Mesendoderm (in vitro differentiated cells): ENCODE data around the gene MAPK10.
"Not testable (repeated sequence)": the region's sequence is repeated elsewhere in the genome, so short reads cannot be mapped to it uniquely, and the experiment has no call there.

Experiments
- DNase-seq: peaks from one replicate; pipeline ENCODE4 v3.0.0; 2013
- H2AK5ac ChIP-seq: 2 replicates; pipeline ENCODE4 v1.6.1; 2013; ENCODE audit warnings: low read length, inconsistent platforms
- H2BK120ac ChIP-seq: 2 replicates; pipeline ENCODE4 v1.6.1; 2013; ENCODE audit warnings: low read depth, mild to moderate bottlenecking, low read length, moderate library complexity, mixed read lengths
- H2BK15ac ChIP-seq: replicated peaks from 2 replicates; pipeline ENCODE4 v1.6.1; 2013; ENCODE audit warnings: low read depth, mild to moderate bottlenecking, moderate library complexity
- H2BK5ac ChIP-seq: 2 replicates; pipeline ENCODE4 v1.6.1; 2013; ENCODE audit warnings: low read length, inconsistent platforms
- H3K18ac ChIP-seq: 2 replicates; pipeline ENCODE4 v1.6.1; 2013; ENCODE audit warnings: mild to moderate bottlenecking, low read length, mixed read lengths
- H3K23ac ChIP-seq: one replicate; pipeline ENCODE4 v1.6.1; 2013; ENCODE audit warnings: low read length
- H3K27ac ChIP-seq: 2 replicates; pipeline ENCODE4 v1.5.1; 2013; ENCODE audit warnings: low read depth, mild to moderate bottlenecking, inconsistent platforms, low read length, moderate library complexity
- H3K27me3 ChIP-seq: 2 replicates; pipeline ENCODE4 v1.6.1; 2013; ENCODE audit warnings: low read length, control low read depth, mild to moderate bottlenecking, inconsistent platforms; ENCODE audit not compliant: insufficient read depth, poor library complexity
- H3K36me3 ChIP-seq: 2 replicates; pipeline ENCODE4 v1.6.1; 2013; ENCODE audit warnings: low read length, inconsistent platforms; ENCODE audit not compliant: control insufficient read depth, insufficient read depth
- H3K4ac ChIP-seq: one replicate; pipeline ENCODE4 v1.6.1; 2013; ENCODE audit warnings: low read depth, mild to moderate bottlenecking, low read length, moderate library complexity
- H3K4me1 ChIP-seq: 2 replicates; pipeline ENCODE4 v1.6.1; 2013; ENCODE audit warnings: low read depth, low read length, inconsistent platforms; ENCODE audit not compliant: control insufficient read depth
- H3K4me2 ChIP-seq: 2 replicates; pipeline ENCODE4 v1.6.1; 2013; ENCODE audit warnings: low read length
- H3K4me3 ChIP-seq: 2 replicates; pipeline ENCODE4 v1.5.1; 2013; ENCODE audit warnings: mild to moderate bottlenecking, low read length
- H3K56ac ChIP-seq: one replicate; pipeline ENCODE4 v1.6.1; 2013; ENCODE audit warnings: low read length
- H3K79me1 ChIP-seq: 2 replicates; pipeline ENCODE4 v1.6.1; 2013; ENCODE audit warnings: low read length, inconsistent platforms
- H3K79me2 ChIP-seq: 2 replicates; pipeline ENCODE4 v1.6.1; 2013; ENCODE audit warnings: mild to moderate bottlenecking, low read length; ENCODE audit not compliant: control insufficient read depth, insufficient read depth
- H3K9ac ChIP-seq: 2 replicates; pipeline ENCODE4 v1.6.1; 2013; ENCODE audit warnings: low read length, inconsistent platforms
- H4K5ac ChIP-seq: one replicate; pipeline ENCODE4 v1.6.1; 2013; ENCODE audit warnings: low read length
- H4K8ac ChIP-seq: one replicate; pipeline ENCODE4 v1.6.1; 2013; ENCODE audit warnings: low read depth, mild to moderate bottlenecking, control low read depth, low read length, moderate library complexity
- WGBS: extraction: QIAGEN DNeasy Blood & Tissue Kit; methylation state at CpG from one replicate; pipeline ENCODE4 v1.1.7; 2013; ENCODE audit warnings: low lambda C conversion rate, missing lambda C conversion rate; ENCODE audit not compliant: insufficient coverage; ENCODE audit errors: extremely low coverage; 5-methylcytosine and 5-hydroxymethylcytosine counted together

Gene MAPK10

GRCh38 chr4:86032476-86033022, 327.3 kb downstream of the MAPK10 start:
- Histone ChIP-seq H2BK15ac (no peak overlapping the region), H3K79me2 (no peaks in the 10 kb centered on the region), H2BK120ac (no peak overlapping the region), H4K5ac (no peak overlapping the region), H2AK5ac (no peak overlapping the region), H3K4ac (no peak overlapping the region), H3K56ac (no peak overlapping the region), H3K36me3 (no peaks in the 10 kb centered on the region), H3K27me3 (no peaks in the 10 kb centered on the region), H3K79me1 (no peaks in the 10 kb centered on the region), H3K4me2 (no peak overlapping the region), H3K27ac (no peak overlapping the region), H3K4me1 (no peaks in the 10 kb centered on the region), H2BK5ac (no peak overlapping the region), H3K4me3 (no peak overlapping the region), H3K18ac (no peak overlapping the region), H4K8ac (no peak overlapping the region), H3K23ac (no peak overlapping the region), H3K9ac (no peak overlapping the region)
- no peak for DNase-seq
- WGBS, result no CpG with 5 or more reads among the region's 4 CpGs

- Histone ChIP-seq H3K79me1 (no peaks in the 10 kb centered on the region), H4K8ac (no peak overlapping the region), H2BK5ac (no peak overlapping the region), H3K79me2 (no peaks in the 10 kb centered on the region), H2AK5ac (no peak overlapping the region), H4K5ac (no peak overlapping the region), H3K4ac (no peak overlapping the region), H3K4me3 (no peak overlapping the region), H3K9ac (no peak overlapping the region), H3K27me3 (no peaks in the 10 kb centered on the region), H2BK15ac (no peak overlapping the region), H3K18ac (no peak overlapping the region), H3K27ac (no peak overlapping the region), H3K23ac (no peak overlapping the region), H2BK120ac (no peak overlapping the region), H3K36me3 (no peaks in the 10 kb centered on the region), H3K56ac (no peak overlapping the region), H3K4me2 (no peak overlapping the region), H3K4me1 (no peaks in the 10 kb centered on the region)
- no CpG with 5 or more reads among the region's 3 CpGs for WGBS
- no peak for DNase-seq
Measured at GRCh38 chr4:86031927-86032326, 327.9 kb downstream of the MAPK10 start.

GRCh38 chr4:86026720-86027119, 333.1 kb downstream of the MAPK10 start:
- no peak overlapping the region for H3K23ac ChIP-seq
- H4K5ac ChIP-seq, result no peak overlapping the region
- no peaks in the 10 kb centered on the region for H3K27me3 ChIP-seq
- no peak overlapping the region for H2BK120ac ChIP-seq
- H3K4ac ChIP-seq, result no peak overlapping the region
- H3K79me1 ChIP-seq, result no peaks in the 10 kb centered on the region
- H3K18ac ChIP-seq, result no peak overlapping the region
- H2AK5ac ChIP-seq, result no peak overlapping the region
- H3K27ac ChIP-seq, result no peak overlapping the region
- DNase-seq, result no peak
- H4K8ac ChIP-seq, result no peak overlapping the region
- H2BK15ac ChIP-seq, result no peak overlapping the region
- H3K79me2 ChIP-seq, result no peaks in the 10 kb centered on the region
- H3K9ac ChIP-seq, result no peak overlapping the region
- H3K4me1 ChIP-seq, result no peaks in the 10 kb centered on the region
- H3K4me3 ChIP-seq, result no peak overlapping the region
- no peak overlapping the region for H2BK5ac ChIP-seq
- H3K56ac ChIP-seq, result no peak overlapping the region
- H3K4me2 ChIP-seq, result no peak overlapping the region
- WGBS, result no CpG with 5 or more reads among the region's 8 CpGs
- no peaks in the 10 kb centered on the region for H3K36me3 ChIP-seq

GRCh38 chr4:86021671-86022070, 338.2 kb downstream of the MAPK10 start:
- WGBS, result no CpG with 5 or more reads among the region's 24 CpGs
- not testable (repeated sequence) for H2BK5ac ChIP-seq, DNase-seq, H3K4ac ChIP-seq, H2AK5ac ChIP-seq, H3K79me1 ChIP-seq, H3K4me1 ChIP-seq, H2BK15ac ChIP-seq, H3K23ac ChIP-seq, H3K9ac ChIP-seq, H3K4me3 ChIP-seq, H2BK120ac ChIP-seq, H3K27ac ChIP-seq, H4K5ac ChIP-seq, H3K27me3 ChIP-seq, H3K56ac ChIP-seq, H3K18ac ChIP-seq, H3K4me2 ChIP-seq, H3K79me2 ChIP-seq, H3K36me3 ChIP-seq, H4K8ac ChIP-seq

- no peak overlapping the region for H3K4me2 ChIP-seq
- no peaks in the 10 kb centered on the region for H3K79me2 ChIP-seq
- no peak for DNase-seq
- no peak overlapping the region for H3K9ac ChIP-seq
- H2BK120ac ChIP-seq, result no peak overlapping the region
- no peak overlapping the region for H4K5ac ChIP-seq
- no peak overlapping the region for H2BK5ac ChIP-seq
- no peaks in the 10 kb centered on the region for H3K36me3 ChIP-seq
- no peak overlapping the region for H3K56ac ChIP-seq
- H3K4me3 ChIP-seq, result no peak overlapping the region
- H3K4me1 ChIP-seq, result no peaks in the 10 kb centered on the region
- no peaks in the 10 kb centered on the region for H3K27me3 ChIP-seq
- H2BK15ac ChIP-seq, result no peak overlapping the region
- no peak overlapping the region for H3K4ac ChIP-seq
- H3K79me1 ChIP-seq, result no peaks in the 10 kb centered on the region
- H3K18ac ChIP-seq, result no peak overlapping the region
- H3K27ac ChIP-seq, result no peak overlapping the region
- H2AK5ac ChIP-seq, result no peak overlapping the region
- no peak overlapping the region for H3K23ac ChIP-seq
- no peak overlapping the region for H4K8ac ChIP-seq
Measured at GRCh38 chr4:86019906-86020305, 339.9 kb downstream of the MAPK10 start.

- no peaks in the 10 kb centered on the region for H3K36me3 ChIP-seq
- H3K4me3 ChIP-seq, result no peak overlapping the region
- no peak overlapping the region for H3K56ac ChIP-seq
- no peak overlapping the region for H2BK15ac ChIP-seq
- no peak overlapping the region for H3K4ac ChIP-seq
- no peak for DNase-seq
- H3K79me1 ChIP-seq, result no peaks in the 10 kb centered on the region
- no peak overlapping the region for H2BK5ac ChIP-seq
- H2BK120ac ChIP-seq, result no peak overlapping the region
- no peak overlapping the region for H3K18ac ChIP-seq
- no peak overlapping the region for H3K9ac ChIP-seq
- H3K27ac ChIP-seq, result no peak overlapping the region
- no peak overlapping the region for H3K23ac ChIP-seq
- no peak overlapping the region for H4K8ac ChIP-seq
- H3K4me1 ChIP-seq, result no peaks in the 10 kb centered on the region
- no peak overlapping the region for H2AK5ac ChIP-seq
- no peak overlapping the region for H4K5ac ChIP-seq
- H3K27me3 ChIP-seq, result no peaks in the 10 kb centered on the region
- no CpG with 5 or more reads among the region's 1 CpG for WGBS
- no peaks in the 10 kb centered on the region for H3K79me2 ChIP-seq
- H3K4me2 ChIP-seq, result no peak overlapping the region
Measured at GRCh38 chr4:86019362-86019761, 340.5 kb downstream of the MAPK10 start.
